Dermis microvascular lymphatic vessel endothelial cell (primary cell): ENCODE measurements around the gene GOLT1A. TPM values are rescaled to one million over a fixed set of nuclear protein-coding genes. Genes with fewer than 3 reads are reported as not detected.
"Not testable (repeated sequence)": the region's sequence is repeated elsewhere in the genome, so short reads cannot be mapped to it uniquely, and the experiment has no call there.

Experiments
- DNase-seq, 2 donors: peaks; one replicate each; pipeline versions ENCODE4 v3.0.0 to v3.0.0-alpha.2; 2010; ENCODE audit warnings: low read depth in 2 of 2
- total RNA-seq: library from RNA; depleted of rRNA; stranded (reverse); fragments of >200 nt; gene quantifications from 2 replicates; pipeline ENCODE4 v1.2.1, GENCODE V29; 2014

Gene GOLT1A
- total RNA-seq, 1 donor from 2014 or later, result 0.13 TPM

GRCh38 chr1:204249736-204250427, 36.1 kb upstream of the GOLT1A start:
- DNase-seq, result no peak

DNA sequence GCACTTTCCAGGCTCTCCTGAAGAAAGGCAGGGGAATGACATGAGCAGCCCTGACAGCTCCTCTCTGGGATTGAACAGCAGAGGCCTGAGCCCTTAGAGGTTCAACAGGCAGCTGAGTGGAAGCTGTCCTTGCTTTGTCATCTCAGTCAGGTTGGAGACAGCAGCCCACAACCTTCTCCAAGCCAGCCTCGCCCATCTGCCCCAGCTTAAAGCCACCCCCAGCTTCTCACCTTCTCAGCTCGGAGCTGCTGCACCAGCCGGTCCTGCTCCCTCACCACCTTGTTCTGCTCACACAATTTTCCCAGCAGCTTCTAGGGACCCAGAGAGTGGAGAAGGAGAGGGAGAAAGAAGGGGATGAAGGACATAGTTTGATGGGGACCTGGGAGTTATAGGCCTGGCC, 35.2 kb upstream of the GOLT1A start:
- no peak for DNase-seq

DNA sequence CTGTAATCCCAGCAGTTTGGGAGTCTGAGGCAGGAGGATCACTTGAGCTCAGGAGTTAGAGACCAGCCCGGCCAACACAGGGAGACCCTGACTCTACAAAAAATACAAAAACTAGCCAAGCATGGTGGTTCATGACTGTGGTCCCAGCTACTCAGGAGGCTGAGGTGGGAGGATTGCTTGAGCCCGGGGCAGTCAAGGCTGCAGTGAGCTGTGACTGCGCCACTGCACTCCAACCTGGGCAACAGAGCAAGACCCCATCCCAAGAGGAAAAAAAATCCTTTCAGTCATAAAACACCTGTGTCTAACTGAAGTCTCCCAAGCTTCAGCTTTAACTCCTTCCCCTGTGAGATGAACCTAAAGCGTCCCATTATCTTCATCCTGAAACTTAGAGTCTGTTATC, 33.1 kb upstream of the GOLT1A start:
- no peak for DNase-seq

- no peak for DNase-seq
Measured at GRCh38 chr1:204242920-204243319, 29.1 kb upstream of the GOLT1A start.

GRCh38 chr1:204241914-204242313, 28.1 kb upstream of the GOLT1A start:
- no peak for DNase-seq

DNA sequence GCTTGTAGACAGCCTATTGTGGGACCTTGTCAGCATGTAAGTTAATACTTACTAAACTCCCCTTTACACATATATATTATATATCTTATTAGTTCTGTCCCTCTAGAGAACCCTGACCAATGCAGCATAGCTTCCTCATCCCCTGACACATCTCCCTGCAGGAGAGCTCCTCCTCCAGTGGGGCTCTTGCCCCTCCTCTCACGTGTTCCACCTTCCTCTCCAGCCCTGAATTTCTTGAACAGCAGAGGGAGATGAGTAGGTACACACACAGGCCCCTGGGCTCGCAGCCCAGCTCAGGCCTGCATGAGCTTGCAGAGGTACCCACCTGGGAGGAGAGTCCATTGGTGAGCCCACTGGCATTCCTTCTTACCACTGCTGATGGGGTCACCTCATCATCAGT, 27.3 kb upstream of the GOLT1A start:
- no peak for DNase-seq

DNA sequence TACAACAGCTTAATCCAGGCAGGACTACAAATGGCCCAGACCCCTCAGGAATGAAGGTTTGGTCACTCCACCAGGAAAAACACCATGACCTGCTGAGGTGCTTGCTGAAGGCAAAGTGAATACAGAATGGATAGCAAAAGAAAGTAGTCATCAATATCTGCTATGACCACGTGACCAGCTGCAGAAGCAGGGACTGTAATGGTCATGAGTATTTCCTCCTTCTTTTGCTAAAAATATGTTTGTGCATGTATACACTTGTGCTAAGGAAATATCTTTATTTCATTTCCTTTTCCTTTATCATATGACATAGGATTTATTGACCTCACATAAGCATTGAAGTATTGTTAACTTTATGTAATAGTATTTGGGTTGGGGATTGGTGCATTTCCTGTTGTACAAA, 26.4 kb upstream of the GOLT1A start:
- DNase-seq, result peak in 1 of 2 donors; percentile 25

GRCh38 chr1:204239401-204239800, 25.6 kb upstream of the GOLT1A start:
- DNase-seq, result not testable (repeated sequence)

GRCh38 chr1:204238520-204238919, 24.7 kb upstream of the GOLT1A start:
- not testable (repeated sequence) for DNase-seq

- not testable (repeated sequence) for DNase-seq
Measured at GRCh38 chr1:204237515-204237914, 23.7 kb upstream of the GOLT1A start.

DNA sequence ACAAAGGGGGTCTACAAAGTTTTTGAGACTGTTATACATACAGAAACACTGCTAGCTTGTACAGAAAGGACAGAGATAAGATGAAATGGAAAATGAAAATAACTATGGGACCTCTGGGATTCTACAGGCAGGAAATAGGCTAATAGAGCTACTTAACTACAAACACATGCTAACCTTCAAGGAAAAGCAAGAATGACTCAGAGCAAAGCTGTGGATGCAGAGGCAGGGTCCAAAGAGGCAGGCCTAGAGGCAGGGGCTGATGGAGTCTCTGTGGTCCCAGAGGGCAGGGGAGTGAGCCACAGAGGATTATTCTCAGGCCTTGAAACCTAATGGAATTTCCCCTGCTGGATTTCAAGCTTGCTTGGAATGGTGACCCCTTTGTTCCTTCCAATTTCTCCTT, 18.7 kb upstream of the GOLT1A start:
- DNase-seq, result no peak

- DNase-seq, result no peak
Measured at GRCh38 chr1:204230211-204230610, 16.4 kb upstream of the GOLT1A start.

- no peak for DNase-seq
Measured at GRCh38 chr1:204228896-204229295, 15.1 kb upstream of the GOLT1A start.

DNA sequence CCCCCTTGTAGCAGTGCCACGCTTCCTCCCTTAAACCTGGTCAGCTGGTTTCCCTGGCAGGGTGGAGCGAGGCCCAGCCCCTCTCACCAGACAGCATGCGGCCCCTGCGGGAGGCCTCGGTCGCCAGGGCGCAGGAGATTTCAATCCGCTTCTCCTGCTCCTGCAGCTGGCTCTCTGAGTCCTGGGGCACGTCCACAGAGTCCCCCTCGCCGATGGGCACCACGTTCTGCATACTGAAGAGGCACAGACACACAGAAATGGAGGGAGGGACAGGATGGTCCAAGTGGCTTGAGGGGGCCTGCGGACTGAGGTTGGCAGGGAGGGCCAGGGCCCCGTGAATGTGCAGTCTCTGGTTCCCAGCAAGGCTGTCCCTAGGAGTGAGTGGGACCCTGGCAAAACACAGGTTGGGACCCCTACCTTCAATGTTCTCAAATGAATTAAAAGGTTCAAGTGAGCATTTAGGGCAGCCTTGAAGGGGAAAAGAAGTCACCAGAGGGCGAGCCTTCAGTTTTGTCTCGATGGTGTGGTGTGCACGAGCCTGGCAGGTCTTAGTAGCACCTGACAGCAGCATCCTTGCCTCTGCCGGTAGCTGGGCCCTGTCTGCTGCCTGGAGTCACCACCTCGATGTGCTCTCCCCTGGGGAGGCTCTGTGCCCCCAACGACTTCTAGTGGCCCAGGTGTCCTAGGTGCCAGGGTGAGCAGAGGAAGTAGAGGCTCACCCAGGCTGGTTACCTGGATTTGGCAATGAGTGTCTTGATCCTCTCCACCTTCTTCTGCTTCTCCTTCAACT, 14.4 kb upstream of the GOLT1A start:
- DNase-seq, result no peak

DNA sequence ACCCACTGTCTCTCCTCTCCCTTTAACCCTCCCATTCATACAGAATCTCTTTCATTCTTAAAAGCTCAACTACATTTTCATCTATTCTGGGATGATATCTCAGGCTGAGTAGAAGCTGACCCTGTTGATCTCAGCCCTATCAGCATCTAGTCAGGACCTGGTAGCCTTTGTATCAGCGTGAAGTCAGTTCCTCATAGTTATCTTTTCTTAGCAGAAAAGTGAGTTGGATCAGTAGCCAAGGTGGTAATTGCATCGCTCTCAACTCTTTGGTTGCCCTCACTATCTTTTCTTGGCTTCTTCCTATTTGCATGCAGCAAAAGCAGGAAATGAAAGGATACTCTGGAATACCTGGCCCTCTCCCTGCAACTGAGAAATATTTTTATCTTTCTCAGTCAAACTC, 13.6 kb upstream of the GOLT1A start:
- no peak for DNase-seq

DNA sequence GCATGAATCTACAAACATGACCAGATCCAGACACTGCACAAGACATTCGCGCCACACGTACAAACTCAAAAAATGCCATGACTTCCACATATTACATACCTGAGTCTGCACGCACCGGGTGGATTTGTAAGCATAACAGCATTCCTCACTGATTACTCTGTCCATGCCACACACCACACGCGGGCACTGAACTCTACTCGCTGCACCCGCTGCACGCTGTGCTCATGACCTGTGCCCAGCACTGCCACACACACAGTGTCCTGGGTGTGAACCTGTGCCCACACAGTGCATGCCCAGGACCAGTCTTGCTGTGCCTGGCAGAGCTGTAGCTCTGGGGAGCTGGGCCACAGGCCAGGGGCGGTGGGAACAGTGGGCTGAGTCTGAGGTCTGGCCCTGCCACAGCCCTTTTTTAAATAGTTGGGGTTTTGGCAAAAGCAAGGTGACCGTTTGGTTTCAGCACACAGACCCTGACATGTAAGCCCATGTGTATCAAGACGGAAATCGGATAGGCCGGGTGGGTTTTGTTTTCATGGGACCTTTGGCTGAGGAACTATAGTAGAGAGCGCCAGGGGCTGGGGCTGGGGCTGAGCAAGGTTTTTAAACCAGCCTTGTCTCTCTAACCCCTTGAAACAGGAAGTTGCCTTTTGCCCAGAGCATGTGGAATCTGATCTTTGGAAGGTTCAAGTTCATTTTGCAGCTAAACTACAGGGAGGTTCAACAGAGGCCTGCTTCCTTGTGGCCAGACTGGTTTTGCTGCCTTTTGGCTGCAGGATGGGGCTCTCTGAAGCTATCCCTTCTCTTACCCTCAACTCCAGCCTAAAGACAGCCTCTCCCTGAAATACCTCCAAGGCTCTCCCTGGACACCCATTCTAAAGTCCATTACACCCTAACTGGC, 12.3 kb upstream of the GOLT1A start:
- no peak for DNase-seq

- no peak for DNase-seq
Measured at GRCh38 chr1:204224655-204225054, 10.9 kb upstream of the GOLT1A start.

- no peak for DNase-seq
Measured at GRCh38 chr1:204223129-204223860, 9.5 kb upstream of the GOLT1A start.

DNA sequence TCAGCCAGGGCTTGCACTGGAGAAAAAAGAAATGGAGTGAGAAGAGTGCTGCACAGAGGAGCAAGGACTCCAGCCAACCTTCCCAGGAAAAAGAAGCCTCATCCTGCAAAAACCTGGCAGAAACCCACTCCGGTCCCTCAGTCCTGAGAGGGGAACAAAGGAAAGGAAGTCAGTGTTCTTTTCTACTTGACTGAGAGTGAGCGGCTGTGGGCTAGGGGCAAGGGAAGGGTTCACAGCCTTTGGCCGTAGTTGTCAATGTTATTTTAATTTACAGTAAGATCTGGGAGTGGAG, 8.9 kb upstream of the GOLT1A start:
- DNase-seq, result no peak

GRCh38 chr1:204222006-204222763, 8.4 kb upstream of the GOLT1A start:
- DNase-seq, result no peak

GRCh38 chr1:204221271-204221670, 7.5 kb upstream of the GOLT1A start:
- no peak for DNase-seq
